Fibroblast of skin of abdomen (primary cell): ENCODE results near the gene FBXL19.

Experiments
- DNase-seq: peaks from one replicate; pipeline ENCODE4 v3.0.0-alpha.2; 2013

Gene FBXL19

GRCh38 chr16:30946671-30947540, 23.5 kb downstream of the FBXL19 start:
- no peak for DNase-seq

- DNase-seq = no peak
Observed at GRCh38 chr16:30947541-30947858, 24.1 kb downstream of the FBXL19 start.

GRCh38 chr16:30947859-30948666, 24.7 kb downstream of the FBXL19 start:
- DNase-seq = peak; percentile 96

GRCh38 chr16:30948667-30949649, 25.6 kb downstream of the FBXL19 start, which contains the start of gene ORAI3:
ORAI3 (plus strand) TSS chr16:30949068; CDS start chr16:30949290, 222 bp downstream.
- DNase-seq = peak; percentile 43

- peak; percentile 33 for DNase-seq
Observed at GRCh38 chr16:30949650-30950515, 26.5 kb downstream of the FBXL19 start.

- no peak for DNase-seq
Observed at GRCh38 chr16:30950516-30951065, 27.2 kb downstream of the FBXL19 start.

- no peak for DNase-seq
Observed at GRCh38 chr16:30951193-30951592, 27.8 kb downstream of the FBXL19 start.

GRCh38 chr16:30951750-30952149, 28.4 kb downstream of the FBXL19 start:
- no peak for DNase-seq

- no peak for DNase-seq
Observed at GRCh38 chr16:30953111-30953510, 29.7 kb downstream of the FBXL19 start.

GRCh38 chr16:30953511-30954124, 30.2 kb downstream of the FBXL19 start:
- DNase-seq = peak; percentile 73

- no peak for DNase-seq
Observed at GRCh38 chr16:30954993-30955392, 31.6 kb downstream of the FBXL19 start.

- DNase-seq = peak; percentile 89
Observed at GRCh38 chr16:30956601-30957455, 33.5 kb downstream of the FBXL19 start.

GRCh38 chr16:30957456-30958174, 34.2 kb downstream of the FBXL19 start, which contains the start of gene SETD1A:
SETD1A (plus strand) TSS chr16:30957754; CDS start chr16:30958732, 978 bp downstream.
- DNase-seq = peak; percentile 97

GRCh38 chr16:30958175-30959079, 35.1 kb downstream of the FBXL19 start:
- DNase-seq = peak; percentile 51

GRCh38 chr16:30961384-30961783, 38.0 kb downstream of the FBXL19 start:
- DNase-seq = no peak

GRCh38 chr16:30963925-30964511, 40.6 kb downstream of the FBXL19 start:
- no peak for DNase-seq

GRCh38 chr16:30964574-30965226, 41.3 kb downstream of the FBXL19 start:
- no peak for DNase-seq
